Endothelial cell of umbilical vein (primary cell): ENCODE data around the gene DNTT.

Experiments used
- EZH2 ChIP-seq: IDR thresholded peaks from 2 replicates; pipeline ENCODE4 v1.6.1; 2012; ENCODE audit warnings: borderline replicate concordance, low read depth, mild to moderate bottlenecking, moderate library complexity, low read length, inconsistent platforms; ENCODE audit not compliant: severe bottlenecking
- FOS ChIP-seq: IDR thresholded peaks from 2 replicates; pipeline ENCODE4 v1.6.1; 2011; ENCODE audit warnings: mild to moderate bottlenecking, low read length, moderate library complexity, borderline replicate concordance; ENCODE audit not compliant: insufficient read depth
- GATA2 ChIP-seq: IDR thresholded peaks from 2 replicates; pipeline ENCODE4 v1.7.0; 2011; ENCODE audit warnings: low read depth, mild to moderate bottlenecking, moderate library complexity, mixed read lengths, low read length; ENCODE audit not compliant: insufficient read length, insufficient read depth
- POLR2A ChIP-seq: IDR thresholded peaks from 2 replicates; pipeline ENCODE4 v1.6.1; 2012; ENCODE audit warnings: low read depth, mild to moderate bottlenecking, control low read depth, low read length
- POLR2AphosphoS5 ChIP-seq: IDR thresholded peaks from 2 replicates; pipeline ENCODE4 v1.6.1; 2012; ENCODE audit warnings: low read depth, mild to moderate bottlenecking, control low read depth, low read length, moderate library complexity; ENCODE audit not compliant: insufficient read depth
- TF ChIP-seq, protein P1 (sequence below), 2 donors: IDR thresholded peaks; 1 replicate in 1 of 2; 2 replicates in 1 of 2; pipeline ENCODE4 v1.5.1; 2011; ENCODE audit warnings: low read length in 2 of 2, mild to moderate bottlenecking in 2 of 2, moderate library complexity in 2 of 2, control low read depth in 1 of 2, inconsistent platforms in 1 of 2, low read depth in 1 of 2; ENCODE audit not compliant: insufficient read depth in 1 of 2; ENCODE audit errors: extremely low read depth in 1 of 2
- TF ChIP-seq, protein P2 (sequence below): IDR thresholded peaks from 2 replicates; pipeline ENCODE4 v1.6.1; 2011; ENCODE audit not compliant: insufficient read depth, insufficient read length

DNA sequence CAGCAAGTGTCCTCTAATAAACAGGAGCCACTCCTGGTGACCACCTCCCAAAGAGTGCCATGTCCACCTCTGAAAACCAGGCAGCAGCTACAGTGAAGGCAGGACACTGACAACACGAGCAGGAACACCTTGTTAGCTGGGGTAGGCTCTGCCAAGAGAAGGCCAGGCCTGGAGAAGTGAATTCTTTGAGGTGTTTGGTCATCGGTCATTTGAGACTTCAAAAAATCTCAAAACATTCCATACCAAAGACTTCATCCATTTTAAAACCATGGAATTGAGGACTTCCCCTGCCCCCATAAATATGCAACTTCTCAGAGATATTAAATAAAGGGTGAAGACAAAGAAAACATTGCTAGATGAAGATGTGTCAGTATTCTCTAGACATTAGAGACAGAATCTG is 82.9 kb downstream of the DNTT start:
- TF ChIP-seq, protein P1, sequence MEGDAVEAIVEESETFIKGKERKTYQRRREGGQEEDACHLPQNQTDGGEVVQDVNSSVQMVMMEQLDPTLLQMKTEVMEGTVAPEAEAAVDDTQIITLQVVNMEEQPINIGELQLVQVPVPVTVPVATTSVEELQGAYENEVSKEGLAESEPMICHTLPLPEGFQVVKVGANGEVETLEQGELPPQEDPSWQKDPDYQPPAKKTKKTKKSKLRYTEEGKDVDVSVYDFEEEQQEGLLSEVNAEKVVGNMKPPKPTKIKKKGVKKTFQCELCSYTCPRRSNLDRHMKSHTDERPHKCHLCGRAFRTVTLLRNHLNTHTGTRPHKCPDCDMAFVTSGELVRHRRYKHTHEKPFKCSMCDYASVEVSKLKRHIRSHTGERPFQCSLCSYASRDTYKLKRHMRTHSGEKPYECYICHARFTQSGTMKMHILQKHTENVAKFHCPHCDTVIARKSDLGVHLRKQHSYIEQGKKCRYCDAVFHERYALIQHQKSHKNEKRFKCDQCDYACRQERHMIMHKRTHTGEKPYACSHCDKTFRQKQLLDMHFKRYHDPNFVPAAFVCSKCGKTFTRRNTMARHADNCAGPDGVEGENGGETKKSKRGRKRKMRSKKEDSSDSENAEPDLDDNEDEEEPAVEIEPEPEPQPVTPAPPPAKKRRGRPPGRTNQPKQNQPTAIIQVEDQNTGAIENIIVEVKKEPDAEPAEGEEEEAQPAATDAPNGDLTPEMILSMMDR (IDR thresholded peaks at IDR 0.05; ENCODE audit: extremely low read depth in 1 of 2, insufficient read depth in 1 of 2, low read depth in 1 of 2, low read length in 2 of 2), result no peak
- TF ChIP-seq EZH2 (no peak), FOS (no peak), POLR2A (no peak), POLR2AphosphoS5 (no peak), GATA2 (no peak)
- TF ChIP-seq, protein P2, sequence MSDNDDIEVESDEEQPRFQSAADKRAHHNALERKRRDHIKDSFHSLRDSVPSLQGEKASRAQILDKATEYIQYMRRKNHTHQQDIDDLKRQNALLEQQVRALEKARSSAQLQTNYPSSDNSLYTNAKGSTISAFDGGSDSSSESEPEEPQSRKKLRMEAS, result no peak
